H1 (cell line): ENCODE data around the gene CFD.

Source experiments
- CBX8 ChIP-seq: fragments of 300-800, 300-1000 bp; sonication (generic); IDR thresholded peaks from 2 replicates; pipeline ENCODE4 v1.7.1; 2016; ENCODE audit warnings: low read depth, low read length, borderline replicate concordance
- CHD2 ChIP-seq: IDR thresholded peaks from 2 replicates; pipeline ENCODE4 v1.6.1; 2012; ENCODE audit warnings: low read length, improper control_type of control experiment
- CTCF ChIP-seq, 3 experiments: IDR thresholded peaks; 1 replicate in 2 of 3; 2 replicates in 1 of 3; pipeline versions ENCODE4 v1.5.1 to v1.6.1; 2011; ENCODE audit warnings: low read length in 3 of 3, mild to moderate bottlenecking in 3 of 3, inconsistent platforms in 2 of 3, low read depth in 1 of 3, moderate library complexity in 1 of 3; ENCODE audit not compliant: insufficient read depth in 1 of 3; ENCODE audit errors: control extremely low read depth in 1 of 3
- EZH2 ChIP-seq: fragments of 200-600 bp; sonication (generic); IDR thresholded peaks from 2 replicates; pipeline ENCODE4 v1.7.1; 2012; ENCODE audit warnings: low read depth, mild to moderate bottlenecking, moderate library complexity, low read length, inconsistent platforms; ENCODE audit not compliant: severe bottlenecking
- GABPA ChIP-seq: IDR thresholded peaks from 2 replicates; pipeline ENCODE4 v1.6.1; 2011; ENCODE audit warnings: mild to moderate bottlenecking, low read length, moderate library complexity, borderline replicate concordance; ENCODE audit not compliant: insufficient read depth
- KDM5A ChIP-seq: fragments of 200-600 bp; IDR thresholded peaks from 2 replicates; pipeline ENCODE4 v1.7.1; 2012; ENCODE audit warnings: mild to moderate bottlenecking, low read length, inconsistent platforms, mixed read lengths
- MAX ChIP-seq: IDR thresholded peaks from 2 replicates; pipeline ENCODE4 v1.6.1; 2012; ENCODE audit warnings: inconsistent platforms
- NRF1 ChIP-seq: IDR thresholded peaks from 2 replicates; pipeline ENCODE4 v1.6.1; 2011; ENCODE audit warnings: mild to moderate bottlenecking, low read depth, low read length, improper control_type of control experiment
- POLR2A ChIP-seq, 2 experiments: IDR thresholded peaks; 1 replicate in 1 of 2; 2 replicates in 1 of 2; pipeline ENCODE4 v1.6.1; 2011; ENCODE audit warnings: low read depth in 2 of 2, low read length in 2 of 2, mild to moderate bottlenecking in 2 of 2; ENCODE audit errors: control extremely low read depth in 1 of 2
- RAD21 ChIP-seq, 2 experiments: IDR thresholded peaks in 1 of 2; conservative IDR thresholded peaks in 1 of 2; 2 replicates each; pipeline ENCODE4 v1.6.1; 2011; ENCODE audit warnings: low read depth in 2 of 2, low read length in 2 of 2, improper control_type of control experiment in 1 of 2, inconsistent platforms in 1 of 2, mild to moderate bottlenecking in 1 of 2, moderate library complexity in 1 of 2
- RFX5 ChIP-seq: IDR thresholded peaks from 2 replicates; pipeline ENCODE4 v1.6.1; 2011; ENCODE audit warnings: low read depth, low read length, improper control_type of control experiment, borderline replicate concordance
- TAF1 ChIP-seq: IDR thresholded peaks from 2 replicates; pipeline ENCODE4 v1.6.1; 2011; ENCODE audit warnings: mild to moderate bottlenecking, low read depth, low read length

- no peak for TF ChIP-seq CTCF (IDR thresholded peaks at IDR 0.05; ENCODE audit: control extremely low read depth in 1 of 3, insufficient read depth in 1 of 3, low read depth in 1 of 3, low read length in 3 of 3)
- TF ChIP-seq CHD2: no peak
- no peak for TF ChIP-seq KDM5A
- TF ChIP-seq RFX5: no peak
- TF ChIP-seq GABPA: no peak
- no peak for TF ChIP-seq POLR2A (IDR thresholded peaks at IDR 0.05; ENCODE audit: control extremely low read depth in 1 of 2, low read depth in 2 of 2, low read length in 2 of 2)
- no peak for TF ChIP-seq TAF1
- TF ChIP-seq EZH2: no peak
- no peak for TF ChIP-seq NRF1
- no peak for TF ChIP-seq MAX
- no peak for TF ChIP-seq RAD21 (IDR thresholded peaks at IDR 0.05 in 1 of 2, conservative IDR thresholded peaks at IDR 0.05 in 1 of 2; ENCODE audit: low read depth in 2 of 2, low read length in 2 of 2)
- no peak for TF ChIP-seq CBX8
Measured at GRCh38 chr19:902093-902370, 42.6 kb downstream of the CFD start.
